Ascending aorta (tissue), 2 donors: ENCODE data around the gene ACY1. TPM values are rescaled to one million over a fixed set of nuclear protein-coding genes. Genes with fewer than 3 reads are reported as not detected.
"Not testable (repeated sequence)": the region's sequence is repeated elsewhere in the genome, so short reads cannot be mapped to it uniquely, and the experiment has no call there.

ENCODE experiments used
- DNase-seq, 2 donors: peaks; one replicate each; pipeline ENCODE4 v3.0.0-alpha.2; 2019; ENCODE audit warnings: low spot score in 2 of 2
- H3K27ac ChIP-seq, 2 donors: fragments of 200-600 bp; sonication (generic); one replicate each; pipeline ENCODE4 v1.5.1; 2016 to 2017; ENCODE audit warnings: mild to moderate bottlenecking in 1 of 2
- H3K27me3 ChIP-seq: fragments of 200-600 bp; sonication (generic); one replicate; pipeline ENCODE4 v1.5.1; 2017
- H3K36me3 ChIP-seq, 2 donors: fragments of 200-600 bp; sonication (generic); one replicate each; pipeline ENCODE4 v1.5.1; 2016
- H3K4me1 ChIP-seq, 2 donors: fragments of 200-600 bp; sonication (generic); one replicate each; pipeline ENCODE4 v1.5.1; 2016 to 2017; ENCODE audit warnings: mild to moderate bottlenecking in 1 of 2
- H3K4me3 ChIP-seq, 2 donors: fragments of 200-600 bp; sonication (generic); one replicate each; pipeline ENCODE4 v1.5.1; 2016 to 2017; ENCODE audit warnings: mild to moderate bottlenecking in 1 of 2
- H3K9me3 ChIP-seq, 2 donors: fragments of 200-600 bp; sonication (generic); one replicate each; pipeline ENCODE4 v1.5.1; 2016
- CTCF ChIP-seq, 3 experiments: fragments of 200-600 bp in 2 of 3; fragments of 450-650 bp in 1 of 3; sonication (generic) in 2 of 3; IDR thresholded peaks; one replicate each; pipeline ENCODE4 v1.5.1; 2016 to 2019; ENCODE audit warnings: antibody characterized with exemption in 3 of 3, mild to moderate bottlenecking in 1 of 3, moderate library complexity in 1 of 3
- intact Hi-C: fragments of 100-400 bp; cut with DNase I; formaldehyde crosslinking; loops from one replicate; pipeline ENCODE4 v1.15.1; 2023
- total RNA-seq: library from RNA; depleted of rRNA; stranded (reverse); fragments of >200 nt; gene quantifications from one replicate; pipeline ENCODE4 v1.1.0, GENCODE V29; 2016

The ACY1 gene
- total RNA-seq, 1 donor from 2014 or later, result 94.0 TPM

- H3K27me3 ChIP-seq, result no peaks in the 10 kb centered on the region
- H3K4me3 ChIP-seq, result no peak overlapping the region
- intact Hi-C loops, result no loop called here
- no peak overlapping the region for H3K27ac ChIP-seq
- peaks cover 4 to 34% of the 10 kb centered on the region in 2 donors for H3K36me3 ChIP-seq
- H3K4me1 ChIP-seq, result peaks cover 12 to 20% of the 10 kb centered on the region in 2 donors
- no peaks in the 10 kb centered on the region for H3K9me3 ChIP-seq
- no peak for TF ChIP-seq CTCF (IDR thresholded peaks at IDR 0.05)
- DNase-seq, result no peak
Measured at GRCh38 chr3:51992017-51992682, 8.8 kb downstream of the ACY1 start.

- DNase-seq, H3K9me3 ChIP-seq, H3K27ac ChIP-seq, H3K27me3 ChIP-seq, intact Hi-C loops, H3K4me3 ChIP-seq: not testable (repeated sequence)
- Histone ChIP-seq H3K36me3 (peaks cover 4 to 34% of the 10 kb centered on the region in 2 donors), H3K4me1 (peaks cover 12 to 20% of the 10 kb centered on the region in 2 donors)
Measured at GRCh38 chr3:51993657-51994056, 10.3 kb downstream of the ACY1 start.

GRCh38 chr3:51994530-51994929 lies 11.2 kb downstream of the ACY1 start:
- Histone ChIP-seq H3K27ac (peak overlapping the region; percentile 85 to 93), H3K36me3 (peaks cover 4 to 34% of the 10 kb centered on the region in 2 donors), H3K4me1 (peaks cover 10 to 13% of the 10 kb centered on the region in 2 donors), H3K27me3 (no peaks in the 10 kb centered on the region), H3K4me3 (peak overlapping the region; percentile 61 to 93), H3K9me3 (no peaks in the 10 kb centered on the region)
- no peak for DNase-seq
- intact Hi-C loops, result no loop called here
- TF ChIP-seq CTCF (IDR thresholded peaks at IDR 0.05), result no peak

GRCh38 chr3:51995346-51996163 lies 12.2 kb downstream of the ACY1 start, which contains the start of gene RPL29:
Gene RPL29, minus strand, starts transcription at chr3:51995895. Its CDS starts 434 bp downstream, at chr3:51995461.
- Histone ChIP-seq H3K27me3 (no peaks in the 10 kb centered on the region), H3K27ac (peak within 1 kb of the TSS; percentile 85 to 93), H3K36me3 (peaks cover 4 to 34% of the 10 kb centered on the region in 2 donors), H3K4me3 (peak within 1 kb of the TSS; percentile 61 to 93), H3K4me1 (peaks cover 6 to 9% of the 10 kb centered on the region in 2 donors), H3K9me3 (no peaks in the 10 kb centered on the region)
- DNase-seq, result peak; percentile 56 to 94
- peak in 1 of 3 experiments; percentile 22 for TF ChIP-seq CTCF (IDR thresholded peaks at IDR 0.05)
- intact Hi-C loops, result loop anchor here (1.0 kb wide), 1 partner anchor 12 kb away; the partner anchor contains the start of gene ACY1

- TF ChIP-seq CTCF (IDR thresholded peaks at IDR 0.05), result no peak
- H3K4me3 ChIP-seq, result no peak overlapping the region
- H3K27me3 ChIP-seq, result no peaks in the 10 kb centered on the region
- no peak for DNase-seq
- H3K27ac ChIP-seq, result no peak overlapping the region
- intact Hi-C loops, result no loop called here
- no peaks in the 10 kb centered on the region for H3K9me3 ChIP-seq
- peaks cover 4 to 25% of the 10 kb centered on the region in 2 donors for H3K36me3 ChIP-seq
- H3K4me1 ChIP-seq, result peaks cover 6 to 9% of the 10 kb centered on the region in 2 donors
Measured at GRCh38 chr3:51997172-51997571, 13.8 kb downstream of the ACY1 start.
